Mesendoderm (in vitro differentiated cells): Measurements from ENCODE around the gene GNG13.

Experiments
- DNase-seq: peaks from one replicate; pipeline ENCODE4 v3.0.0; 2013
- H2AK5ac ChIP-seq: 2 replicates; pipeline ENCODE4 v1.6.1; 2013; ENCODE audit warnings: low read length, inconsistent platforms
- H2BK120ac ChIP-seq: 2 replicates; pipeline ENCODE4 v1.6.1; 2013; ENCODE audit warnings: low read depth, mild to moderate bottlenecking, low read length, moderate library complexity, mixed read lengths
- H2BK15ac ChIP-seq: replicated peaks from 2 replicates; pipeline ENCODE4 v1.6.1; 2013; ENCODE audit warnings: low read depth, mild to moderate bottlenecking, moderate library complexity
- H2BK5ac ChIP-seq: 2 replicates; pipeline ENCODE4 v1.6.1; 2013; ENCODE audit warnings: low read length, inconsistent platforms
- H3K18ac ChIP-seq: 2 replicates; pipeline ENCODE4 v1.6.1; 2013; ENCODE audit warnings: mild to moderate bottlenecking, low read length, mixed read lengths
- H3K23ac ChIP-seq: one replicate; pipeline ENCODE4 v1.6.1; 2013; ENCODE audit warnings: low read length
- H3K27ac ChIP-seq: 2 replicates; pipeline ENCODE4 v1.5.1; 2013; ENCODE audit warnings: low read depth, mild to moderate bottlenecking, inconsistent platforms, low read length, moderate library complexity
- H3K27me3 ChIP-seq: 2 replicates; pipeline ENCODE4 v1.6.1; 2013; ENCODE audit warnings: low read length, control low read depth, mild to moderate bottlenecking, inconsistent platforms; ENCODE audit not compliant: insufficient read depth, poor library complexity
- H3K36me3 ChIP-seq: 2 replicates; pipeline ENCODE4 v1.6.1; 2013; ENCODE audit warnings: low read length, inconsistent platforms; ENCODE audit not compliant: control insufficient read depth, insufficient read depth
- H3K4ac ChIP-seq: one replicate; pipeline ENCODE4 v1.6.1; 2013; ENCODE audit warnings: low read depth, mild to moderate bottlenecking, low read length, moderate library complexity
- H3K4me1 ChIP-seq: 2 replicates; pipeline ENCODE4 v1.6.1; 2013; ENCODE audit warnings: low read depth, low read length, inconsistent platforms; ENCODE audit not compliant: control insufficient read depth
- H3K4me2 ChIP-seq: 2 replicates; pipeline ENCODE4 v1.6.1; 2013; ENCODE audit warnings: low read length
- H3K4me3 ChIP-seq: 2 replicates; pipeline ENCODE4 v1.5.1; 2013; ENCODE audit warnings: mild to moderate bottlenecking, low read length
- H3K56ac ChIP-seq: one replicate; pipeline ENCODE4 v1.6.1; 2013; ENCODE audit warnings: low read length
- H3K79me1 ChIP-seq: 2 replicates; pipeline ENCODE4 v1.6.1; 2013; ENCODE audit warnings: low read length, inconsistent platforms
- H3K79me2 ChIP-seq: 2 replicates; pipeline ENCODE4 v1.6.1; 2013; ENCODE audit warnings: mild to moderate bottlenecking, low read length; ENCODE audit not compliant: control insufficient read depth, insufficient read depth
- H3K9ac ChIP-seq: 2 replicates; pipeline ENCODE4 v1.6.1; 2013; ENCODE audit warnings: low read length, inconsistent platforms
- H4K5ac ChIP-seq: one replicate; pipeline ENCODE4 v1.6.1; 2013; ENCODE audit warnings: low read length
- H4K8ac ChIP-seq: one replicate; pipeline ENCODE4 v1.6.1; 2013; ENCODE audit warnings: low read depth, mild to moderate bottlenecking, control low read depth, low read length, moderate library complexity
- WGBS: extraction: QIAGEN DNeasy Blood & Tissue Kit; methylation state at CpG from one replicate; pipeline ENCODE4 v1.1.7; 2013; ENCODE audit warnings: low lambda C conversion rate, missing lambda C conversion rate; ENCODE audit not compliant: insufficient coverage; ENCODE audit errors: extremely low coverage; 5-methylcytosine and 5-hydroxymethylcytosine counted together

Gene GNG13

GRCh38 chr16:830107-830870 is 29.8 kb upstream of the GNG13 start:
- no peaks in the 10 kb centered on the region for H3K4me1 ChIP-seq
- no peak overlapping the region for H2BK5ac ChIP-seq
- no peak overlapping the region for H3K56ac ChIP-seq
- H3K36me3 ChIP-seq = no peaks in the 10 kb centered on the region
- no peak overlapping the region for H3K23ac ChIP-seq
- no peaks in the 10 kb centered on the region for H3K27me3 ChIP-seq
- H3K27ac ChIP-seq = no peak overlapping the region
- no peak overlapping the region for H2AK5ac ChIP-seq
- no peak overlapping the region for H4K8ac ChIP-seq
- no peaks in the 10 kb centered on the region for H3K79me2 ChIP-seq
- no peak overlapping the region for H3K4ac ChIP-seq
- no peak overlapping the region for H2BK120ac ChIP-seq
- H3K18ac ChIP-seq = no peak overlapping the region
- H3K9ac ChIP-seq = no peak overlapping the region
- no peak overlapping the region for H4K5ac ChIP-seq
- H3K4me3 ChIP-seq = no peak overlapping the region
- H3K79me1 ChIP-seq = no peaks in the 10 kb centered on the region
- no peak overlapping the region for H3K4me2 ChIP-seq
- no CpG with 5 or more reads among the region's 43 CpGs for WGBS
- no peak for DNase-seq
- no peak overlapping the region for H2BK15ac ChIP-seq

- H3K27me3 ChIP-seq = no peaks in the 10 kb centered on the region
- H2BK120ac ChIP-seq = no peak overlapping the region
- no peak overlapping the region for H3K23ac ChIP-seq
- H3K79me2 ChIP-seq = no peaks in the 10 kb centered on the region
- H3K36me3 ChIP-seq = no peaks in the 10 kb centered on the region
- H4K5ac ChIP-seq = no peak overlapping the region
- no peak overlapping the region for H2AK5ac ChIP-seq
- H2BK15ac ChIP-seq = no peak overlapping the region
- H3K56ac ChIP-seq = no peak overlapping the region
- H3K4me1 ChIP-seq = no peaks in the 10 kb centered on the region
- no peak overlapping the region for H3K27ac ChIP-seq
- WGBS = no CpG with 5 or more reads among the region's 17 CpGs
- H3K4me3 ChIP-seq = no peak overlapping the region
- H3K18ac ChIP-seq = no peak overlapping the region
- no peak overlapping the region for H3K9ac ChIP-seq
- no peak overlapping the region for H3K4me2 ChIP-seq
- no peak overlapping the region for H4K8ac ChIP-seq
- no peak for DNase-seq
- H3K4ac ChIP-seq = no peak overlapping the region
- H2BK5ac ChIP-seq = no peak overlapping the region
- no peaks in the 10 kb centered on the region for H3K79me1 ChIP-seq
These were observed 28.4 kb upstream of the GNG13 start for GRCh38 chr16:828891-829290.

GRCh38 chr16:827513-827912 is 27.0 kb upstream of the GNG13 start:
- no peak overlapping the region for H2BK120ac ChIP-seq
- no peak overlapping the region for H2BK5ac ChIP-seq
- H3K18ac ChIP-seq = no peak overlapping the region
- H2BK15ac ChIP-seq = no peak overlapping the region
- no peak overlapping the region for H3K56ac ChIP-seq
- no peaks in the 10 kb centered on the region for H3K36me3 ChIP-seq
- no peak overlapping the region for H3K4me3 ChIP-seq
- H3K4me2 ChIP-seq = no peak overlapping the region
- no peaks in the 10 kb centered on the region for H3K79me2 ChIP-seq
- no peak overlapping the region for H4K8ac ChIP-seq
- H3K79me1 ChIP-seq = no peaks in the 10 kb centered on the region
- no peak overlapping the region for H3K27ac ChIP-seq
- WGBS = no CpG with 5 or more reads among the region's 24 CpGs
- H3K23ac ChIP-seq = no peak overlapping the region
- no peak for DNase-seq
- H2AK5ac ChIP-seq = no peak overlapping the region
- H3K27me3 ChIP-seq = no peaks in the 10 kb centered on the region
- no peak overlapping the region for H3K4ac ChIP-seq
- no peak overlapping the region for H4K5ac ChIP-seq
- H3K9ac ChIP-seq = no peak overlapping the region
- H3K4me1 ChIP-seq = no peaks in the 10 kb centered on the region

- H3K4me1 ChIP-seq = no peaks in the 10 kb centered on the region
These were observed 25.0 kb upstream of the GNG13 start for GRCh38 chr16:825341-826061.

GRCh38 chr16:824601-825000 is 24.1 kb upstream of the GNG13 start:
- Histone ChIP-seq H2AK5ac (no peak overlapping the region), H3K4me2 (no peak overlapping the region), H3K23ac (no peak overlapping the region), H3K4ac (no peak overlapping the region), H3K18ac (no peak overlapping the region), H2BK120ac (no peak overlapping the region), H3K4me1 (no peaks in the 10 kb centered on the region), H3K36me3 (no peaks in the 10 kb centered on the region), H3K9ac (no peak overlapping the region), H3K79me2 (no peaks in the 10 kb centered on the region), H2BK5ac (no peak overlapping the region), H3K27me3 (no peaks in the 10 kb centered on the region), H2BK15ac (no peak overlapping the region), H4K8ac (no peak overlapping the region), H3K56ac (no peak overlapping the region), H3K4me3 (no peak overlapping the region), H3K79me1 (no peaks in the 10 kb centered on the region), H4K5ac (no peak overlapping the region), H3K27ac (no peak overlapping the region)
- no peak for DNase-seq
- no CpG with 5 or more reads among the region's 25 CpGs for WGBS

More at GRCh38 chr16:825341-826061, 25.0 kb upstream of the GNG13 start:
- H4K5ac ChIP-seq = no peak overlapping the region
- no peak overlapping the region for H3K4ac ChIP-seq
- H3K36me3 ChIP-seq = no peaks in the 10 kb centered on the region
- H3K23ac ChIP-seq = no peak overlapping the region
- H3K9ac ChIP-seq = no peak overlapping the region
- no peak for DNase-seq
- H2BK5ac ChIP-seq = no peak overlapping the region
- WGBS = no CpG with 5 or more reads among the region's 36 CpGs
- H3K79me1 ChIP-seq = no peaks in the 10 kb centered on the region
- H3K4me3 ChIP-seq = no peak overlapping the region
- no peak overlapping the region for H2BK15ac ChIP-seq
- H3K79me2 ChIP-seq = no peaks in the 10 kb centered on the region
- no peak overlapping the region for H3K56ac ChIP-seq
- H3K4me2 ChIP-seq = no peak overlapping the region
- H4K8ac ChIP-seq = no peak overlapping the region
- no peaks in the 10 kb centered on the region for H3K27me3 ChIP-seq
- no peak overlapping the region for H2BK120ac ChIP-seq
- no peak overlapping the region for H2AK5ac ChIP-seq
- H3K18ac ChIP-seq = no peak overlapping the region
- no peak overlapping the region for H3K27ac ChIP-seq
